ENCODE results near the gene POFUT1.

The POFUT1 gene

GRCh38 chr20:32282461-32282860 lies 74.8 kb downstream of the POFUT1 start:
- DNase-seq: no peak

- no peak for DNase-seq
Observed at GRCh38 chr20:32285082-32285620, 77.5 kb downstream of the POFUT1 start.

GRCh38 chr20:32285621-32286371 lies 78.1 kb downstream of the POFUT1 start:
- DNase-seq: no peak

GRCh38 chr20:32287231-32287638 lies 79.6 kb downstream of the POFUT1 start:
- DNase-seq: no peak
